Central memory CD4-positive, alpha-beta T cell (primary cell): ENCODE results near the gene QPRT.
"Not testable (repeated sequence)": the region's sequence is repeated elsewhere in the genome, so short reads cannot be mapped to it uniquely, and the experiment has no call there.

Experiments used
- DNase-seq: peaks from one replicate; pipeline ENCODE4 v3.0.0; 2022
- total RNA-seq, 3 experiments: gene quantifications; one replicate each; lab custom pipeline; 2026; lab: John Stamatoyannopoulos, UW

QPRT gene
- total RNA-seq: 0.65 to 0.77 (median 0.67) reads per million in 3 experiments

DNA sequence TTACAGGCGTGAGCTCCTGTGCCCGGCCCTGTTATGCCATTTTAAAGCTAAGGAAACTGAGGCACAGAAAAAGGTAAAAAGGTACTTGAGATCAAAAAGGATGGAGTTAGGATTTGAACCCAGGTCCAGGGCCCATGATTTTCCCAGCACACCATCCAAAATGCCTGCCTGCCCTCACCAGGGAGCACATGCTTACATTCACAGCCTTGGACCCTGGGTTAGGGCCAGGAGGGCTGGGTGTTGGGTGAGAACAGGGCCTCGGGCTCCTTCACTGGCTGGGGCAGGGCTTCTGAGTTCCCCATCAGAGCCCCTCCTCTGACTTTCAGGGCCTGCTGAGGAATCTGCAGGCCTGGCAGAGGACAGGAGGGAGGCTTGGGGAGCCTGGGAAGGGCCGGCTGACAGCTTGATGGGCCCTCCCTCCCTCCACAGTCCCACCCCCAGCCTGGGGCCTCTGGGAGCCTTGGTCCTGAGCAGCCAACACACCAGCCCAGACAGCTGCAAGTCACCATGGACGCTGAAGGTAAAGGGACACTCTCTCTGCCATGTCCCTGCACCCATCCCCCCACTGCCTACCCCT lies at the start of gene QPRT:
Gene QPRT (plus strand): TSS at position 490 of the 577 bp plus-strand sequence. CDS start 18 bp downstream, at position 508.
- no peak for DNase-seq

DNA sequence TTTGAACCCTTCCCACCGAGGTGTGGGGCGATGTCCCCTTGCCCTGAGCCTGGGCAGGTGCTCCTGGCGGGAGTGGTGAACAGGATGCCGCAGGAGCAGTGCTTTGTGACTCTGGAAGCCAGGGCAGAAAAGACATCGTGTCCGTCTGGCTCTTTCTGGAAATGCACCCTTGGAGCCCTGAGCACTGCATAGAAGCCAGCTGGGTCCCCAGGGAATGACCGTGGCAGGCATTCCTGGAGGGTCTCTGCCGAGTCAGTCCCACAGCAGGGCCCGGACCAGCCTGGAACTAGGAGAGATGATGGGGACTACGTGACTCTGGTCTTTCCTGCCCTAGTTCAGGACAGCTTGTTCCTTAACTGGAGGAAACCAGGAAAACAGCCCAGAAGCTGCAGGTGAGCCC lies 49.7 kb upstream of the QPRT start:
- DNase-seq: not testable (repeated sequence)

GRCh38 chr16:29631658-29632057 lies 47.3 kb upstream of the QPRT start:
- not testable (repeated sequence) for DNase-seq

- not testable (repeated sequence) for DNase-seq
Observed at GRCh38 chr16:29635902-29636301, 43.1 kb upstream of the QPRT start.

DNA sequence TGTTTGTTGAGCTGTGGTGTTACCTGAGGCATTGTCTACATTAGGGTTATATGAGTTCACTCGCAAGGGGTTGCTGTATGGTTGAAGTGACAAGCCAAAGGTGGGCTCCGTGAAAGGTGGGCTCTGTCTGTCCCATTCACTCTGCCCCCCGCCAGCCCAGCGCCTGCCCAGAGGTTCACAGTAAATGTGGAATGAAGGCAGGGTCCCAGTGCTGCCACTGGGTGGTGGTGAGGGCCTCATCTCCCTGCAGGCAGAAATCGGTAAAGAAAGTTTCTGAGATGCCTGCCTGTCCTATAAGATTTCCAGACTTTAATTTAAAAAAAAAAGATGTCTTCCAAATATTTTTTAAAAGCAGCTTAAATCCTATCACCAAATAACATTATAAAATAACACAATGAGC lies 42.6 kb upstream of the QPRT start:
- DNase-seq: not testable (repeated sequence)

GRCh38 chr16:29638751-29639150 lies 40.2 kb upstream of the QPRT start:
- not testable (repeated sequence) for DNase-seq

- peak; percentile 20 for DNase-seq
Observed at GRCh38 chr16:29641561-29641960, 37.4 kb upstream of the QPRT start.

DNA sequence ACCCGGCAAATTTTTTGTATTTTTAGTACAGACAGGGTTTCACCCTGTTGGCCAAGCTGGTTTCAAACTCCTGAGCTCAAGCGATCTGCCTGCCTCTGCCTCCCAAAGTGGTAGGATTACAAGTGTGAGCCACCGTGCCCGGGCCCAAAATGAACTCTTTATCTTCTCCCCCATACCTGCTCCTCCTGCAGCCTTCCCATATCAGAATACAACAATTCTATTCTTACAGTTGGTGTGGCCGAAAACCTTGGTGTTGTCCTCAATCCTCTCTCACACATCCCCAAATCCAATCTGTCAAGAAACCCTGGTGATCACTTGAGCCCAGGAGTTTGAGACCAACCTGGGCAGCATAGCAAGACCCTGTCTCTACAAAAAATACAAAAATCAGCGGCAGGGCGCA lies 35.4 kb upstream of the QPRT start:
- DNase-seq: no peak

GRCh38 chr16:29644338-29644857 lies 34.6 kb upstream of the QPRT start:
- no peak for DNase-seq

- DNase-seq: no peak
Observed at GRCh38 chr16:29644973-29645693, 33.8 kb upstream of the QPRT start.

GRCh38 chr16:29645694-29646187 lies 33.2 kb upstream of the QPRT start:
- DNase-seq: no peak

- DNase-seq: no peak
Observed at GRCh38 chr16:29646947-29647346, 32.0 kb upstream of the QPRT start.

- DNase-seq: no peak
Observed at GRCh38 chr16:29649588-29650494, 29.1 kb upstream of the QPRT start.

DNA sequence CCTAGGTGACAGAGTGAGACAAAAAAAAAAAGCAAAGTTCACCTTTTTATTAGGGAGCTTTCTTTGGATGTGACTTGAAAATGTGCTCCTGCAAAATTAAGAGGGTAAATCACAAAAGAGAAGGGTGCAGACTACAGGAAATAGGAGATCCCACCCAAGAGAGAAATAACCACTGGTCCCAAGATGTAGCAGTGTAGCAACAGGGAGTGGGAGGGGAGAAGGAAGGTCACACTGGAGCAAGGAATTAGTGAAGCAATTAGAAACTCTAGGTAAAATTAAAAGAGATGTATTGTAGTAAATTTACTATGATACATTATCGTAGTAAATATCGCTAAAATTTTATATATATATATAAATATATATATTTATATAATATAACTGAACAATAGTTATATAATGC lies 28.2 kb upstream of the QPRT start:
- no peak for DNase-seq

DNA sequence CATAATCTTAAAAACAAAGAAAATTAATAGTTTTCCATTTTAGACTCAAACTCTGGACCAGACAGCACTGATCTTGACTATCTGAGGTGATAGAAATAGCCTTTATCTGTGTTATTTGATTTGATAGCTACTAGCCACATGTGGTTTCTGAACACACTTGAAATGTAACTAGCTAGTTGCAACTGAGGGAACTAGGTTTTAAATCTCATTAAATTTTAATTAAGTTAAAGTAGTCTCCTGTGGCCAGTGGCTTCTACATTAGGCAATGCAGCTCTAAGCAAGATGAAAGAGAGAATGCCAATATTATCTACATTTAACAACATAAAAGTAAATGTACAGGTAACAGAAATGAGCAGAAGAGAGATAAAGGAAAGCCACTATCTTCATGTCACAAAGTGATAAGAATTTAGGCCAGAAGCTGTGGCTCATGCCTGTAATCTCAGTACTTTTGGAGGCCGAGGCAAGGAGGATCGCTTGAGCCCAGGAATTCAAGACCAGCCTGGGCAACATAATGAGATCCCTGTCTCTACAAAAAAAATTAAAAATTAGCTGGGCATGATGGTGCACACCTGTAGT lies 27.1 kb upstream of the QPRT start:
- DNase-seq: no peak

- no peak for DNase-seq
Observed at GRCh38 chr16:29653471-29653870, 25.5 kb upstream of the QPRT start.

- DNase-seq: not testable (repeated sequence)
Observed at GRCh38 chr16:29653890-29654289, 25.1 kb upstream of the QPRT start.

GRCh38 chr16:29656688-29657523 lies 22.1 kb upstream of the QPRT start:
- no peak for DNase-seq

GRCh38 chr16:29658705-29659104 lies 20.3 kb upstream of the QPRT start:
- DNase-seq: no peak

DNA sequence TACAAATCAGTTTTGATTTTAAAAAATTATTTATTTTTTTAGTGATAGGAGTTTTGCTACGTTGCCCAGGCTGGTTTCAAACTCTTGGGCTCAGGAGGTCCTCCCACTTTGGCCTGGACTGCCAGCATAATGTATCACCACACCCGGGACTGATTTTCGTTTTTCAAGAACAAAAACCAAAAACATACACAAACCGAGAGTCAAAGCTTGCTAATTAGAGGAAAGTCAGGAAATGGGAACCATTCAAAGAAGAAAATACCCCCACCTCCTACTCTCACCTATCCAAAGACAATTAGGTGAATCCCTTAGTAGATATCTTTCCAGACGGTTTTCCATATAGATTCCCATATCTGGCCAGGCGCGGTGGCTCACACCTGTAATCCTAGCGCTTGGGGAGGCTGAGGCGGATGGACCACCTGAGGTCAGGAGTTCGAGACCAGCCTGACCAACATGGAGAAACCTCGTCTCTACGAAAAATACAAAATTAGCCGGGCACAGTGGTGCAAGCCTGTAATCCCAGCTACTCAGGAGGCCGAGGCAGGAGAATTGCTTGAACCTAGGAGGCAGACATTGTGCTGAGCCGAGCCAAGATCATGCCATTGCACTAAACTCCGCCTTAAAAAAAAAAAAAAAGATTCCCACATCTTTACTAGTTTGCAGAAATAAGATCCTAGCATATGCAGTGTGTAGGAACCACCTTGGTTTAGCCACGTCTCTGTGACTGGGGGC lies 16.8 kb upstream of the QPRT start:
- DNase-seq: no peak

GRCh38 chr16:29662729-29663015 lies 16.3 kb upstream of the QPRT start:
- peak; percentile 58 for DNase-seq
